ENCODE data around the gene DIS3L2. TPM values are rescaled to one million over a fixed set of nuclear protein-coding genes. Genes with fewer than 3 reads are reported as not detected.

DIS3L2 gene
- total RNA-seq, 3 donors from 2014 or later (not counting 1 experiment from before 2014, with no cell fraction given), result 56.4 to 63.6 (median 59.4) TPM

GRCh38 chr2:232228971-232229894, 267.7 kb downstream of the DIS3L2 start:
- intact Hi-C loops (cut with micrococcal nuclease), result no loop called here
- Mint-ChIP-seq H3K27me3 (ENCODE audit: low read depth in 2 of 2) (no peaks in the 10 kb centered on the region), H3K27ac (no peak overlapping the region), H3K36me3 (no peaks in the 10 kb centered on the region), H3K4me1 (peaks cover 14 to 23% of the 10 kb centered on the region in 2 donors), H3K9me3 (no peaks in the 10 kb centered on the region), H3K4me3 (no peak overlapping the region)
- no peak for TF ChIP-seq CTCF (IDR thresholded peaks at IDR 0.05)
- Histone ChIP-seq H3K27ac (ENCODE audit: low read length) (no peak overlapping the region), H3K9me3 (ENCODE audit: control insufficient read depth, insufficient read depth, low read length) (no peaks in the 10 kb centered on the region), H3K27me3 (ENCODE audit: control insufficient read depth, insufficient read depth, low read length) (no peaks in the 10 kb centered on the region), H3K4me1 (ENCODE audit: control insufficient read depth, insufficient read depth, low read length) (no peaks in the 10 kb centered on the region), H3K4me3 (ENCODE audit: low read length) (no peak overlapping the region), H3K36me3 (ENCODE audit: control insufficient read depth, insufficient read depth, low read length) (no peaks in the 10 kb centered on the region)
- no peak for DNase-seq
- ATAC-seq, result no peak
- 87% methylated on average over 7 of the region's 7 CpGs for whole genome bisulfite sequencing (ENCODE audit: insufficient coverage)

GRCh38 chr2:232229911-232230310, 268.4 kb downstream of the DIS3L2 start:
- Histone ChIP-seq H3K4me1 (ENCODE audit: control insufficient read depth, insufficient read depth, low read length) (no peaks in the 10 kb centered on the region), H3K36me3 (ENCODE audit: control insufficient read depth, insufficient read depth, low read length) (no peaks in the 10 kb centered on the region), H3K4me3 (ENCODE audit: low read length) (no peak overlapping the region), H3K9me3 (ENCODE audit: control insufficient read depth, insufficient read depth, low read length) (no peaks in the 10 kb centered on the region), H3K27me3 (ENCODE audit: control insufficient read depth, insufficient read depth, low read length) (no peaks in the 10 kb centered on the region), H3K27ac (ENCODE audit: low read length) (no peak overlapping the region)
- Mint-ChIP-seq H3K9me3 (no peaks in the 10 kb centered on the region), H3K36me3 (no peaks in the 10 kb centered on the region), H3K4me3 (no peak overlapping the region), H3K27ac (no peak overlapping the region), H3K4me1 (peaks cover 14 to 23% of the 10 kb centered on the region in 2 donors), H3K27me3 (ENCODE audit: low read depth in 2 of 2) (no peaks in the 10 kb centered on the region)
- WGBS (ENCODE audit: insufficient coverage), result 84% methylated on average over 3 of the region's 3 CpGs
- no peak for DNase-seq
- intact Hi-C loops (cut with micrococcal nuclease), result no loop called here
- no peak for ATAC-seq
- no peak for TF ChIP-seq CTCF (IDR thresholded peaks at IDR 0.05)

GRCh38 chr2:232230560-232230959, 269.0 kb downstream of the DIS3L2 start:
- no peak for ATAC-seq
- Mint-ChIP-seq H3K4me1 (peaks cover 14 to 23% of the 10 kb centered on the region in 2 donors), H3K27me3 (ENCODE audit: low read depth in 2 of 2) (no peaks in the 10 kb centered on the region), H3K27ac (no peak overlapping the region), H3K36me3 (no peaks in the 10 kb centered on the region), H3K4me3 (no peak overlapping the region), H3K9me3 (no peaks in the 10 kb centered on the region)
- H3K36me3 ChIP-seq (ENCODE audit: control insufficient read depth, insufficient read depth, low read length), result no peaks in the 10 kb centered on the region
- no peak for TF ChIP-seq CTCF (IDR thresholded peaks at IDR 0.05)
- H3K4me3 ChIP-seq (ENCODE audit: low read length), result no peak overlapping the region
- WGBS (ENCODE audit: insufficient coverage), result 97% methylated on average over 3 of the region's 3 CpGs
- H3K27me3 ChIP-seq (ENCODE audit: control insufficient read depth, insufficient read depth, low read length), result no peaks in the 10 kb centered on the region
- no peaks in the 10 kb centered on the region for H3K9me3 ChIP-seq (ENCODE audit: control insufficient read depth, insufficient read depth, low read length)
- no peak overlapping the region for H3K27ac ChIP-seq (ENCODE audit: low read length)
- no peaks in the 10 kb centered on the region for H3K4me1 ChIP-seq (ENCODE audit: control insufficient read depth, insufficient read depth, low read length)
- no peak for DNase-seq
- intact Hi-C loops (cut with micrococcal nuclease), result no loop called here
